ENCODE results near the gene ZNF750.
"Not testable (repeated sequence)": the region's sequence is repeated elsewhere in the genome, so short reads cannot be mapped to it uniquely, and the experiment has no call there.

- TF ChIP-seq, protein P1, sequence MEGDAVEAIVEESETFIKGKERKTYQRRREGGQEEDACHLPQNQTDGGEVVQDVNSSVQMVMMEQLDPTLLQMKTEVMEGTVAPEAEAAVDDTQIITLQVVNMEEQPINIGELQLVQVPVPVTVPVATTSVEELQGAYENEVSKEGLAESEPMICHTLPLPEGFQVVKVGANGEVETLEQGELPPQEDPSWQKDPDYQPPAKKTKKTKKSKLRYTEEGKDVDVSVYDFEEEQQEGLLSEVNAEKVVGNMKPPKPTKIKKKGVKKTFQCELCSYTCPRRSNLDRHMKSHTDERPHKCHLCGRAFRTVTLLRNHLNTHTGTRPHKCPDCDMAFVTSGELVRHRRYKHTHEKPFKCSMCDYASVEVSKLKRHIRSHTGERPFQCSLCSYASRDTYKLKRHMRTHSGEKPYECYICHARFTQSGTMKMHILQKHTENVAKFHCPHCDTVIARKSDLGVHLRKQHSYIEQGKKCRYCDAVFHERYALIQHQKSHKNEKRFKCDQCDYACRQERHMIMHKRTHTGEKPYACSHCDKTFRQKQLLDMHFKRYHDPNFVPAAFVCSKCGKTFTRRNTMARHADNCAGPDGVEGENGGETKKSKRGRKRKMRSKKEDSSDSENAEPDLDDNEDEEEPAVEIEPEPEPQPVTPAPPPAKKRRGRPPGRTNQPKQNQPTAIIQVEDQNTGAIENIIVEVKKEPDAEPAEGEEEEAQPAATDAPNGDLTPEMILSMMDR (IDR thresholded peaks at IDR 0.05) = not testable (repeated sequence)
- not testable (repeated sequence) for TF ChIP-seq POLR2A (IDR thresholded peaks at IDR 0.05)
These were observed 54.2 kb downstream of the ZNF750 start for GRCh38 chr17:82785581-82785980.
